GM19395 (cell line): ENCODE results near the gene CPNE4.

Experiments
- ATAC-seq: cut with Tn5 transposase; IDR thresholded peaks from one replicate; pipeline ENCODE4 v1.9.1; 2021; ENCODE audit warnings: mild to moderate bottlenecking, moderate library complexity; ENCODE audit not compliant: unreplicated experiment

The CPNE4 gene

GRCh38 chr3:131747466-131747865 lies 287.3 kb downstream of the CPNE4 start:
- no peak for ATAC-seq

- ATAC-seq, result no peak
Observed at GRCh38 chr3:131744765-131745164, 290.0 kb downstream of the CPNE4 start.

GRCh38 chr3:131743126-131743525 lies 291.7 kb downstream of the CPNE4 start:
- ATAC-seq, result no peak

GRCh38 chr3:131739211-131739610 lies 295.6 kb downstream of the CPNE4 start:
- no peak for ATAC-seq

GRCh38 chr3:131738095-131738494 lies 296.7 kb downstream of the CPNE4 start:
- no peak for ATAC-seq

GRCh38 chr3:131735544-131735943 lies 299.3 kb downstream of the CPNE4 start:
- ATAC-seq, result no peak

- ATAC-seq, result no peak
Observed at GRCh38 chr3:131735116-131735515, 299.7 kb downstream of the CPNE4 start.

GRCh38 chr3:131733086-131733841 lies 301.6 kb downstream of the CPNE4 start:
- no peak for ATAC-seq

GRCh38 chr3:131731709-131732108 lies 303.1 kb downstream of the CPNE4 start:
- ATAC-seq, result no peak

- no peak for ATAC-seq
Observed at GRCh38 chr3:131730581-131730980, 304.2 kb downstream of the CPNE4 start.

- no peak for ATAC-seq
Observed at GRCh38 chr3:131729643-131730017, 305.2 kb downstream of the CPNE4 start.

GRCh38 chr3:131728898-131729642 lies 305.7 kb downstream of the CPNE4 start:
- ATAC-seq, result no peak

- no peak for ATAC-seq
Observed at GRCh38 chr3:131725414-131725813, 309.4 kb downstream of the CPNE4 start.

- ATAC-seq, result no peak
Observed at GRCh38 chr3:131723343-131723742, 311.5 kb downstream of the CPNE4 start.

GRCh38 chr3:131717493-131717892 lies 317.3 kb downstream of the CPNE4 start:
- no peak for ATAC-seq

- no peak for ATAC-seq
Observed at GRCh38 chr3:131716943-131717342, 317.9 kb downstream of the CPNE4 start.

- no peak for ATAC-seq
Observed at GRCh38 chr3:131716007-131716406, 318.8 kb downstream of the CPNE4 start.

- peak; percentile 92 for ATAC-seq
Observed at GRCh38 chr3:131714585-131715220, 320.1 kb downstream of the CPNE4 start.

- ATAC-seq, result no peak
Observed at GRCh38 chr3:131713416-131714123, 321.2 kb downstream of the CPNE4 start.

- no peak for ATAC-seq
Observed at GRCh38 chr3:131712662-131713061, 322.2 kb downstream of the CPNE4 start.

GRCh38 chr3:131711114-131711768 lies 323.6 kb downstream of the CPNE4 start:
- ATAC-seq, result no peak
